NCI-H82 treated with DMSO at 0.1 percent for 48 hours (cell line): ENCODE data around the gene FILIP1L.

Experiments
- DNase-seq: peaks from one replicate; lab custom pipeline; 2025; ENCODE audit not compliant: unreplicated experiment; lab: John Stamatoyannopoulos, UW

FILIP1L gene

GRCh38 chr3:100125161-100125938 lies 11.0 kb upstream of the FILIP1L start:
- DNase-seq = no peak

DNA sequence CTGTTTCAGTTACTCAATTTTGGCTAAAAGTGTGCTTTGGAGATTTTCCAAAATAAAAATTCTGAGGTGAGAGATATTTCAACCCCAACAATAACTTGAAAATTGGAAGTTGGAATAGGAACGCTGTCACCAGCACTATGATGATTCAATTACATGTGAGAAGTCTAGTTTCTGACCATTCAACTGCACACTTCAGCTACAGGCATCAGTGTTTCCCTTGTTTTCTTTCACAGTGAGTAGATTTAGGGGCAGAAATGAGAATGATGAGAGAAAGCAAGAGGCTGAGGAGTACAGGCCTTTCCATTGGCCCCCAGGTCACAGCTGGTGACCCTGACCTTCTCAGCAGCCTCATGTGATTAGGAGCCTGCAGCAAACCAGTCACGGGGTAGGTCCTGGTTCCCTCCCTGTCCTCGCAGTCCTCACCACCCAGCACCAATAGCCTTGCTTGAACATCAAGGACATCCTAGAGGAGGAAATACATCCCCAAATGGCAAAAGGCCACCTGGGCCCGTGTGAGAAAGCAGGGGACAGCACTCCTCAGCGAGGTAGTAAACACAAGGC lies 10.0 kb upstream of the FILIP1L start:
- DNase-seq = no peak

GRCh38 chr3:100123112-100123511 lies 8.8 kb upstream of the FILIP1L start:
- no peak for DNase-seq

DNA sequence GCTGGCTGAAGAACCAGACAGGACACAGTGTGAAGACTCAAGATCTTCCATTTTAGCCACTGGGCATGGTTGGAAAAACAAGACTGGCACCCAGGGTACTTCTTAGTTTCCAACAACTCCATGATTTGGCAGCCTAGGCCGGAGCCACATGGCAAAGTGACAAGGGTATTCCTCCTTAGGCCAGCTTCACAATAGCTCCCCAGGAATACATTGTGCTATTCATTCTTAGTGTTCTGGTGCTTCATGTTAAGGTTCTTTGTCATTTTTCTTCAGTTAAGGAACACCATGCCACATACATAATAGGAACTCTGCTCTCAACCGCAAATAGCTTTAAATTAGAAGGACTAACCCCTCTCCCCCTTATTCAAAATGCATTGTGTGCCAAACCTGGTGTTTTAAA lies 8.0 kb upstream of the FILIP1L start:
- DNase-seq = no peak

DNA sequence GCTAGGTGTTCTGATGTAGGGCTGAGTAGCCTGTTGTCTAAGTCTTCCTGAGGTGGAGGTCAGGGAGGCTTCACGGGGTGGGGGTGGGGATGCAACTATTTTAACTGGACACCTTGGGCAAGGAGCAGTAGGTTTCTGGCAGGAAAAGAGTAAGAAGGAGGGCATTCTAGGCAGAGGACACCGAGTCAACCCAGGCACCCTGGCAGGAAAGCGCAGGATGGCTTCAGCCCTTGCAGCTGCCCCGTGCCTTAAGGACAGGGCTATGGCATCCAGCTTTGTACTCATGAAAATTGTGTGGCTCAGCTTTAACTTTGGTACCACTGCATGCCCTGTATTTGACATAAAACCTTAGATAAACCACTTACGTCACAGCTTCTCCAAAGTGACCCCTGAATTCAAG lies 6.4 kb upstream of the FILIP1L start:
- DNase-seq = no peak

DNA sequence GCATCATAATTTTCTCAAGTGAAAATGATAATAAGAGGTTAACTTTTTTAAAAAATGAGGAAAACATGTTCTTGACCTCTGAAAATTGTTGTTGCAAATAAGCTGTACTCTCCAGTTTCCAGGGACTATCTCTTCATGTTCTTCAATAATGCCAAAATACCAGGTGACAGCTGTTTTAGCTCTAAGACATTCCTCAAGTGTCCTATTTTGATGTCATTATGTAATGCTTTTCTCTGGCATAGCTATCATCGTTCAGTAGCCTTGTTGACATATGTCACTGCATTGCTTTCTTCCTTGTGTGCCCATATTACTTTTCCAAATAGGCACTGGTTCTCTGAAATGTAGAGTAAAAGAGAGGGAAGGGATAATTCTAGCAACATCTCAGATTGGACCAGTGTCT lies 5.7 kb upstream of the FILIP1L start:
- DNase-seq = no peak

DNA sequence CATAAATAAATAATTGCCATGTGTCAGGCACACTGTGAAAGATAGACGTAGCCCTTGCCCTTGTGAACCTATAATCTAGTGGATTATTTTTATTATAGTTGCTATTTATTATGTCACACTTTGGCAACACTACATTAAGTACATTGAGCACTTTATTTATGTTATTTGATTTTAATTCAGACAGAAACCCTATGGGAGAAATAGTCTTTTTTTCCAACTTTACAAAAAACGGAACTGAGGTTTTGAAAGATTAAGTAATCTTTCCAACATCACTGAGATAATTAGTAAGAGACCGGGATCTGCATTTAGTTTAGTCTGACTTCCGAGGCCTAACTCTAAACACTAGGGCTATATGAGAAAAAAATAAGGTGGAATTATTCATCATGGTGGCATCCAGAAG lies 2.8 kb upstream of the FILIP1L start:
- DNase-seq = no peak

DNA sequence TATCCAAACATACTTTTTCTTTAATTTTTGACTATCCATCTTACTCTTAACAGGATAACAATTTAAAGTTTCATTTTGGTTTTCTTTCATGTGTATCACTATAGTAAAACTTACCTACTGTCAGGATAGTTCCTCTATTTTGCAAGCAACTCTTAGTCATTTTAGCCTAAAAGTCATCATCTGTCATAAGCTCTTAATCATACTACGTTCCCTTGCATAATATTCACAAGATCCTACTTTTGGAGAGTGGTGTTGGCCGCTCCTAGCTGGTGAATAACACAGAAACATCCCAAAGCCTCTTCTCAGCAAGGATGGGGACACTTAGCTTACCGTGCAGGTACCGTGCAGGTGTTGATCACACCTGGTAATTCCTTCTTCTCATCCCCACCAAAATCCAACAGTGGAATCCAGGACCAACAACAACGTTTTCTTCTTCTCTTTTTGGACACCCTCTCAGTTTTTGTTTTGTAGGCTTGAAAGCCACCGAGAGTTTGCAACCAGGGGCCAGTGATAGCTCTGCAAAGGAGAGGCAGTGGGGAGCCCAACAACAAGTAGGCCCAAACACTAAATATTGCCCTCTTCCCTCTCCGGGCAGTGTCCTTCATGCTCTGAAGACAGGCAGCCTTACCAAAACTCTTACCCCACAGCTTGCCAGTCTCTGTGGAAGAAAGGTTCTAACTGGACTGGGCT lies 433 bp downstream of the FILIP1L start:
- DNase-seq = no peak

- no peak for DNase-seq
These were observed 2.6 kb downstream of the FILIP1L start for GRCh38 chr3:100111728-100112127.

- DNase-seq = no peak
These were observed 4.1 kb downstream of the FILIP1L start for GRCh38 chr3:100110162-100110561.

- no peak for DNase-seq
These were observed 5.7 kb downstream of the FILIP1L start for GRCh38 chr3:100108464-100109079.

- no peak for DNase-seq
These were observed 7.0 kb downstream of the FILIP1L start for GRCh38 chr3:100107221-100107814.

DNA sequence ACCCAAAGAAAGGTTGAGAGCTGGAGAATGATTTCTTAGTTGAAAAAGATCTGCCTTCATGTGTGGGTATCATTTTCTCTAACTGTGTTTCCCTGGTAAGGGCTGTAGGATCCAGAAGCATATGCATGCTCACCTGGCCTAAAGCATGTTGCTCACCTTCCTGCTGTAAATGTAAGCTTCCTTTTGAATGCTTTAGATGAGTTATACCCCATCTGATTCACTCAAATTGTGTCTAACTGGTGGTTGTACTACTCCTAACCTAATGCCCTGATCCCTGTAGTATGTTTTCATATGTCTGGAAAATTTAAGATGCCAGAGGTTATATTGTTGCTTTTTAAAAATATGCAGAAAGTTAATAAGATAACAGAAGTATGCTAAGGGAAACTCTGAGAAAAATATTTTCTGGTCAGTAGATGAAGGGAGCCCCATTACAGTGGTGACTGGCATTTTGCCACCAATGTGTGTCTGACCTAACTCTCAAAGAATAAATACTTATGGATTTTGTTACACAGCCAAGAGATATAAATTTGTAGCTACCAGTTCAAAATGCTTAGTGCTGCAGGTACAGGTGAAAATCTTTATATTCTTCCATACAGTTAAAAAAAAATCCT lies 7.7 kb downstream of the FILIP1L start:
- no peak for DNase-seq

- DNase-seq = peak; percentile 62
These were observed 8.2 kb downstream of the FILIP1L start for GRCh38 chr3:100106094-100106493.

DNA sequence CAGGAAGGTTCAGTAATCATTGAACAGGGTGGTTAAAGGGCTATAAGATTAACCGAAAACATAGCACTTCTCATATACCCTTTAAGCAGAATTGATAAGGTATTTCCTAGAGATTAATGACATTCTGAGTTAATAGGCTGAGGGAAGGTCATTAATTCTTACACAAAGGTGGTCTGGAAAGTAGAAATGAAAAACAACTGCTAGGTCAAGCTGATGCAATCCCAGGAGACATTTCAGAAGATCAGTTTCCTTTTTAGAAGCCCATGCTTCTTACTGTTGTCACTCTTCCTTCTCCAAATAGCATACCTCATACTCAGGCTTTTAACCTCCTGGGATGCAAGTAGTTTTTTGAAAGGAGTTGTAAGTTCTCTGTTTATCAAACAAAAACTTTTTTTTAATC lies 8.8 kb downstream of the FILIP1L start:
- peak; percentile 28 for DNase-seq

GRCh38 chr3:100104817-100105413 lies 9.4 kb downstream of the FILIP1L start:
- no peak for DNase-seq

GRCh38 chr3:100104442-100104798 lies 9.9 kb downstream of the FILIP1L start:
- no peak for DNase-seq

- no peak for DNase-seq
These were observed 10.5 kb downstream of the FILIP1L start for GRCh38 chr3:100103558-100104441.

GRCh38 chr3:100102757-100103156 lies 11.5 kb downstream of the FILIP1L start:
- DNase-seq = no peak

DNA sequence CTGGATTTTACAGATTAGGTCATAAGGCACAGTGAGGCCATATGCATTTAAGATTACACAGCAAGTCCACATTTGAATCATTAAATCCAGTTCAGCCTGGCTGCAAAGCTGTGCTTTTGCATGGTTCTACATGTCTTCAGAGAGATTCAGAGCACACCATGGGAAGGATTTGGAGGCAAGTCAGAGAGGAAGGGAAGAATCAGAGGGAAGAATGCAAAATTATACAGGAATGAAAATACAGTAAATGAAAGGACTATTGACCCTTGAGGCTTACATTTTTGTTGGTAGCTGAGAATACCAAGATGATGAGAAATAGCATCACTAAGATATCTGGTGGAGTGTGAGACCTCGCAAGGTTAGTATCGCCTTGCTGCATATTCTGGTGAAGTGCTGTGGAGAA lies 13.9 kb downstream of the FILIP1L start:
- DNase-seq = no peak
